GM12891 (cell line): Measurements from ENCODE around the gene ADAMTSL3.

Experiments used
- POLR2A ChIP-seq: IDR thresholded peaks from 2 replicates; pipeline ENCODE4 v1.6.1; 2011; ENCODE audit warnings: low read depth, low read length, control low read depth
- POLR2AphosphoS5 ChIP-seq: IDR thresholded peaks from 2 replicates; pipeline ENCODE4 v1.6.1; 2011; ENCODE audit warnings: low read depth, low read length, control low read depth
- SPI1 ChIP-seq: IDR thresholded peaks from 2 replicates; pipeline ENCODE4 v1.6.1; 2011; ENCODE audit warnings: low read depth, low read length, control low read depth
- TAF1 ChIP-seq: IDR thresholded peaks from 2 replicates; pipeline ENCODE4 v1.6.1; 2011; ENCODE audit warnings: low read depth, low read length, control low read depth

GRCh38 chr15:84001655-84002054 is 347.7 kb downstream of the ADAMTSL3 start:
- TF ChIP-seq POLR2A (no peak), TAF1 (no peak), POLR2AphosphoS5 (no peak), SPI1 (no peak)
